DMS114 treated with DMSO at 0.1 percent for 48 hours (cell line): ENCODE measurements around the gene MYOM3.

Experiments
- DNase-seq: peaks from one replicate; lab custom pipeline; 2025; ENCODE audit not compliant: unreplicated experiment; lab: John Stamatoyannopoulos, UW

MYOM3 gene

GRCh38 chr1:24138476-24139221 is 26.7 kb upstream of the MYOM3 start:
- no peak for DNase-seq

- no peak for DNase-seq
These were observed 25.1 kb upstream of the MYOM3 start for GRCh38 chr1:24136956-24137539.

GRCh38 chr1:24134376-24134775 is 22.4 kb upstream of the MYOM3 start:
- DNase-seq, result no peak

- no peak for DNase-seq
These were observed 21.9 kb upstream of the MYOM3 start for GRCh38 chr1:24133819-24134218.

- DNase-seq, result no peak
These were observed 18.4 kb upstream of the MYOM3 start for GRCh38 chr1:24130385-24130784.

- no peak for DNase-seq
These were observed 15.9 kb upstream of the MYOM3 start for GRCh38 chr1:24127801-24128363.

- DNase-seq, result no peak
These were observed 15.3 kb upstream of the MYOM3 start for GRCh38 chr1:24127134-24127800.

GRCh38 chr1:24126672-24127023 is 14.7 kb upstream of the MYOM3 start:
- DNase-seq, result no peak

GRCh38 chr1:24126018-24126671 is 14.2 kb upstream of the MYOM3 start:
- no peak for DNase-seq

GRCh38 chr1:24125456-24125855 is 13.5 kb upstream of the MYOM3 start:
- no peak for DNase-seq

GRCh38 chr1:24124980-24125379 is 13.0 kb upstream of the MYOM3 start:
- no peak for DNase-seq

GRCh38 chr1:24123611-24124010 is 11.7 kb upstream of the MYOM3 start:
- no peak for DNase-seq

- DNase-seq, result no peak
These were observed 10.8 kb upstream of the MYOM3 start for GRCh38 chr1:24122776-24123175.

- no peak for DNase-seq
These were observed 9.5 kb upstream of the MYOM3 start for GRCh38 chr1:24121406-24121805.

- no peak for DNase-seq
These were observed 9.0 kb upstream of the MYOM3 start for GRCh38 chr1:24120965-24121364.

GRCh38 chr1:24119859-24120756 is 8.2 kb upstream of the MYOM3 start:
- no peak for DNase-seq

GRCh38 chr1:24119489-24119858 is 7.5 kb upstream of the MYOM3 start:
- no peak for DNase-seq

- DNase-seq, result no peak
These were observed 6.7 kb upstream of the MYOM3 start for GRCh38 chr1:24118410-24119242.

GRCh38 chr1:24117722-24118409 is 5.9 kb upstream of the MYOM3 start:
- DNase-seq, result no peak
